Fibroblast of skin of back (primary cell): ENCODE measurements around the gene PPDPF.
A peak's percentile ranks its signal among the peaks of the same experiment; 100 is the strongest.
"Not testable (repeated sequence)": the region's sequence is repeated elsewhere in the genome, so short reads cannot be mapped to it uniquely, and the experiment has no call there.

Source experiments
- DNase-seq: peaks from one replicate; pipeline ENCODE4 v3.0.0-alpha.2; 2013

Gene PPDPF

GRCh38 chr20:63553251-63553932 is 32.8 kb downstream of the PPDPF start:
- DNase-seq: peak; percentile 68

DNA sequence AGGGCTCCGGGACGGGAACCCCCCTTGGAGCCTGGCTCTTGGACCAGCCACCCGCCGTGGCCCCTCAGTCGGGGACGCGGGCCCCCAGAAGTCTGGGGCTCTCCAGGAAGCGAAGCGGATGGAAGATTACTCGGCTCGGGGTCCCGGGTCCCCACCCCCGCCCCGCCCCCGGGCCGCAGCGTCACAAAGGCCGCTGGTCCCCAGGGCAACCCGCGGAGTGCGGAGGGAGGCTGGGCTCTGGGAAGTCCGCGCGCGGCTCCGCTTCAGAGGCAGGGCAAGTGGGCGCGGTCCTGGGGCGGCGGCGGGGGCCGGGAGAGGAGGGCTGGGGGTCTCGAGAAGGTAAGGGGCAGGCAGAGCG is 33.3 kb downstream of the PPDPF start, which contains the start of gene FNDC11:
Gene FNDC11 (plus strand): TSS at position 227 of the 358 bp plus-strand sequence. CDS start 1,505 bp downstream, outside the sequence.
- peak; percentile 28 for DNase-seq

DNA sequence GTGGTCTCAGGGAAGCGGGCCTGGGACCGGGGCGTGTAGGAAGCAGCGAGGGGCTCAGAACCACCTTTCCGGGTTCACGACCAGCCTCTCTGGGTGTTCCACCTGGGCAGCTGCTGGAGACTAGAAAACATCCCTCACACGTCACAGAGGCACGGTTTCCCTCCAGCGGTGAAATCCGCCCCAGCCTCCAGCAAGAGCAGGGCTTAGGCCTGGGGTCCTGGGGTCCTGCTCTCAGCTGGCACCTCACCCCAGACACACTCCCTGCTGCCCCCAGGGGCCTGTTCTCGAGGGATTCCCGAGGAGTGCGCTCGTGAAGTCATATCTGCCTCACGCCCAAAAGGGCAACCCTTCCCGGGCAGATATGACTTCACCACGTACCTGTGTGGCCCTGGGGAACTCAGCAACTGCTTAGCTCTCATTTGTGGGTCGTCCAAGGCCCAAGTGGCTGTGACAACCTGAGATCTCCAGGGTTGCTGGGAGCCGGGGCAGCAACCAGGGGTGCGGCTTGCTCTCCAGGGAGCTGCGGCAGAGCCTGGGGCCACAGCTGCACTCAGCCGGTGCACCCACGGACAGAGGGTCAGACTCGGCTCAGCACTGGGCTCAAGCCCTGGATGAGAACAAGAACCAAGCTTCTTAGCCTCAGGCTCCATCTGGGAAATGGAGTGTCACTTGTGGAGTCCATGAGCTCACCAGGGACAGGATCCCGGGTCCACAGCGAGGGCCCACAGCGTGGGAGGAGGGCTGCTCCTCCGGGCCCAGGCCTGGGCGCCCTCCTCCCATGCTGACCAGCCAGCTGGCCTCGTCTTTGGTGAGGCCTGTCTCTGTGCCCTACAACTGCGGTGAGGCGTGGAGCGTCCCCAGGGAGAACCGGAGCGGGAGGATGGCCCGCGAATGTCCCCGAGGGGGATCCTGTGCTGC is 34.1 kb downstream of the PPDPF start:
- no peak for DNase-seq

- DNase-seq: no peak
Observed at GRCh38 chr20:63555661-63556381, 35.3 kb downstream of the PPDPF start.

DNA sequence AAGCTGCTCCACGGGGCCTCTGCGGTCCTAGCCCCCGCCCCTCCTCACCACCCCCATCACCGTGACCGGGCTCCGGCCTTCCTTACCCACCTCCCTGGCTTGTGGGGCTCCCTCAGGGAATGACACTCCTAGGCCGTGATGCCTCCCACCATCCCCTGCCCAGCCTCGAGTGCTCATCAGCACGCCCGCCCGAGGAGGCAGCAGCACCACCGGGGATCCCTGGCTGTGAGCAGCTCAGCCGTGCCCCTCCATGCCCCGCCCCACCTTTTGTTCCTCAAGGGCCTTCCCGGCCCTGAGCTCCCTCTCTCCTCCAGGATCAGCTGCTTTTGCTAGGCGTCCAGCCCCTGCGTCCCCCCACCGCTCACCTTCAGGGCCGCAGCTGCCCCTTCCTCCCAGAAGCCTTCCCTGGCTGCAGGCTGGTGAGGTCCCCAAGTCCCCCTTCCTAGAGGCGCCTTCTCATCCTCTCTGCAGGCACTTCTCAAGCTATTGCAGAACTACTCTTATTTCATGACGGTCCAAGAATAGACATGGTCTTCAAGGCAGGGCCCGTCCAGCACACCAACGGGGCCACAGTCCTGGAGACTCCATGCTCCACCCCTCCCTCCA is 36.4 kb downstream of the PPDPF start:
- DNase-seq: no peak

DNA sequence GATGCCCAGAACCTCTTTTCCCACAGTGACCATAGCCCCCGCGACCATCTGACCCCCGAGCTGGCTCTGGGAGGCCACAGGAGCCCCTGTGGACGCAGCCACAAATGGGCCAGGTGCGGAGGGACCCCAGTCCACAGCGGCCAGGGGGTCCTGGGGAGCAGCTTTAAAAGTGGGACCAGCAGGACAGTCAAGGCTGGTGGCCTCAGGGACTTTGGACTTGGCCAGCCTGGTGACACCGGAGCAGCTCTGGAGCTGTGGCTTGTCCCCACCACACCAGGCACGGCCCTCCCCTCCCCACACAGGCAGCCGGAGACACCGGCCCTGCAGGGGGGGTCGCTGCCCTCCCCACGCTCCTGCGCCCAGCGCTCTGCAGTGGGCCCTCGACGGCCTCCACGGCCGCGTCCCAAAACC is 36.9 kb downstream of the PPDPF start:
- no peak for DNase-seq

- no peak for DNase-seq
Observed at GRCh38 chr20:63558804-63559484, 38.4 kb downstream of the PPDPF start.

DNA sequence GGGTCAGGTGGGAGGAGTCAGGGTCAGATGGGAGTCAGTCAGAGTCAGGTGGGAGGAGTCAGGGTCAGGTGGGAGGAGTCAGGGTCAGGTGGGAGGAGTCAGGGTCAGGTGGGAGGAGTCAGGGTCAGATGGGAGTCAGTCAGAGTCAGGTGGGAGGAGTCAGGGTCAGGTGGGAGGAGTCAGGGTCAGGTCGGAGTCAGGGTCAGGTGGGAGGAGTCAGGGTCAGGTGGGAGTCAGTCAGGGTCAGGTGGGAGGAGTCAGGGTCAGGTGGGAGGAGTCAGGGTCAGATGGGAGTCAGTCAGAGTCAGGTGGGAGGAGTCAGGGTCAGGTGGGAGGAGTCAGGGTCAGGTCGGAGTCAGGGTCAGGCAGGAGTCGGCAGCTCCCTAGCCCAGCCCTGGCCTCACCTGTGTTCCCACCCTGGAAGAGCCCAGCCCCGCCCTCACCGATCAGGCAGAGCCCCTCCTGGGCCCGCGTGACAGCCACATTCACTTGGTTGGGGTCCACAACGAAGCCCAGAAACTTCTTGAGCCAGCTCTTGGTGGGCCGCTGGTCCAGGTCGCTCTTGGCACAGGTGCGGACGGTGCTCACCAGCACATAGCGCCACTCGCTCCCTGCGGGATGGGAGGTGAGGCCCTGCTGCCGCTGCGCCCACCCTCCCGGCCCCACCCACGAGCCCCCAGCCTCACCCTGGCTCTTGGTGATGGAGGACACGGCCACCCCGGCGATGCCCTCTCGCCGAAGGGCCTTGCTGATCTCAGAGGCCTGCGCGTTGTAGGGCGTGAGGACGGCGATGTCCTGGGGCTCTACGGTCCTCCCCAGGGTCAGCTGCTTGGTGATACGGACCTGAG is 39.1 kb downstream of the PPDPF start:
- not testable (repeated sequence) for DNase-seq

- DNase-seq: no peak
Observed at GRCh38 chr20:63560333-63560805, 39.8 kb downstream of the PPDPF start.

- DNase-seq: no peak
Observed at GRCh38 chr20:63560856-63561609, 40.5 kb downstream of the PPDPF start.

DNA sequence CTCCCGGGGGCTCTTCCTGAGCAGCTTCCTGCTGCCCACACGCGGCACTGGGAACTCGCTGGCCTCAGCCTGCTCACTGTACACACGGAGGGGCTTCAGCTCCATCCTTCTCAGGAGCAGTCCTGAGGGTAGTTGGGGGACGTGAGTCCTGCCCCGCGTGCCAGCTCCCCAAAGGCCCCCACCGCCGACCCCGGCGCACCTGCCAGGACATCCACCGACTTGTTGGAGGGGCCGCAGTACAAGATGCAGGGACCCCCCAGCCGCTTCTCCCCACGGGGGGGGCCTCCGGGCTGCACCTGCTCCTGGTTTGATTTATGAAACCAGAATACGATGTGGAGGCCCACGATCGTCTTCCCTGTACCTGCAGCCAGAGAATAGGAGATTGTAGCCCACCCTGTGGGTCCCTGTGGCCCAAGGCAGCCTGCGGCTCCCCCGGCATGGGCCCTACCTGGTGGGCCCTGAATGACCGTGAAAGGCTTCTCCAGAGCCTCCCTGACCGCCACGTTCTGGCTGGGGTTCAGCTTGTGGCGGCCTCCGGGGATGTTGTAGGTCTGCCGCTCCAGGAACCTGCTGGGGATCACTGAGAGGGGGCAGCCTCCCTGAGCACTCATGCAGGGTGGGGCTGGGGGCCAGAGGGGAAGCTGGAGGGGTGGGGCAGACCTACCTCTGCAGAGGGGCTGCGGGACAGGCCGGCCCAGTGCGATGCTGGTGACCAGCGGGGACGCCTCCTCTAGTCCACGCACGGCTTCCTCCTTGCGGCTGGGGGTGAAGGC is 41.2 kb downstream of the PPDPF start:
- DNase-seq: no peak

DNA sequence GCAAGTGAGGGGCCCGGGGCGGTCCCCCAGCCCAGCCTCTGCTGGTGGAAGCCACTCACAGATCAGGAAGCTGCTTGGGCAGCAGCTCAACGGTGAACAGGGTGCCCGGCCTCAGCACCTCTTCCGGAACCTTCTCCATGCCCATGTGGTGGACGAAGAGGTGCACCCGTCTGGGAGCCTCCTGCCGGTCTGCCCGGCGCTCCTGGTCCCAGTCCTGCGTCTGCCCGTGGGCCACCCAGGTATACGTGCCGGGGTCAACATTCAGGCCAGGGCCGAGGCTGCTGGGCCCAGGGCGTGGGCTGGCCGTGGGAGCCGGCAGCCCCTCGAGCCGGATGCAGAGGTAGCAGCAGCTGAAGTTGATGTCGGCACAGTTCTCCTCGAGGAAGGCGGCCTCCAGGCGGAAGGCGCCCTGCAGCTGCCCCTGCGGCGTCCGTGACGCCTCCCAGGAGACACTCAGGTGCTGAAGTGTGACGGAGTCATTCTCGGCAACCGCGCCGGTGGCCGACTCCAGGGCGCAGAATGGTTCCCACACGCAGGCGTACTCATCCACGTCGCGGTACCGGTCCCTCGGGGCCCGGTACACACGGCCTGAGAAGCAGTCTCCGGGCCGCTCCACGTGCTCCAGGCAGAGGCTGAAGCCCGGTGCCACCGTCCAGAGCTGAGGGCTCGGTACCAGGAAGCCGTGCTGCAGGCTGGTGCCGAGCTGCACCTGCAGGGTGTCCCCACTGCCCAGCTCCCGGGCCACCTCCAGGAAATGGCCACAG is 42.1 kb downstream of the PPDPF start:
- DNase-seq: no peak

- DNase-seq: no peak
Observed at GRCh38 chr20:63563225-63563935, 42.8 kb downstream of the PPDPF start.

DNA sequence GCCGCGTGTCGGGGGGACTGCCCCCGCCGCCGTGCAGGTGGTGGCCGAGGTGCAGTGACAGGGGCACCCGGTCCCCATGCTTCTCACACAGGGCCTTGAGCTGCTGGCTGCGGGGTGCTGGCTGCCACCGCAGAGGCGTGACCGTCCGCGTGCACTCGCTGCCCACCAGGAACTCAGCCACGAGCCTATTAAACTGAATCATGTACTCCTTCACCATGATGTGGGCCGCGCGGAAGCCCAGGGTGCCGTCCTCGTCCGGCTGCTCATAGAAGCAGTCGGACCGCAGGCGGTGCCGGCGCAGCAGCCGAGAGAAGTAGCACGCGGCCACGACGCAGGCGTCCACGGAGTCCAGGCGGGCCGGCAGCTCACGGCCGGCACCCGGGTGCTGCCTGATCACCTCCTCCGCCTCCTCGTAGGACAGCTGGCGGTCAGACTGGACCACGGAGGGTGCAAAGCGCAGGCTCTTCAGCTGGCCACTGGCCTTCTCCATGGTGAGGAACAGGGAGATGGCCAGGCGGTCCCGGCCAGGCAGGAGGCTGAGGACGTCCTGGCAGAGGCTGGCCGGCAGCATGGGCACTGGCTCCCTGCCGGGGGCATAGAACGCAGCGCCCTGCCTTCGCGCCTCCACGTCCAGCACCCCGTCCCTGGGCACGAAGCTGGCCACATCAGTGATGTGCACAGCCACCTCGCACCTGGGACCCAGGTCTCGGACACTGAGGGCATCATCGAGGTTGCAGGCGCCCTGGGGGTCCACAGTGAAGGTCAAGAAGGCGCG is 43.7 kb downstream of the PPDPF start:
- no peak for DNase-seq

DNA sequence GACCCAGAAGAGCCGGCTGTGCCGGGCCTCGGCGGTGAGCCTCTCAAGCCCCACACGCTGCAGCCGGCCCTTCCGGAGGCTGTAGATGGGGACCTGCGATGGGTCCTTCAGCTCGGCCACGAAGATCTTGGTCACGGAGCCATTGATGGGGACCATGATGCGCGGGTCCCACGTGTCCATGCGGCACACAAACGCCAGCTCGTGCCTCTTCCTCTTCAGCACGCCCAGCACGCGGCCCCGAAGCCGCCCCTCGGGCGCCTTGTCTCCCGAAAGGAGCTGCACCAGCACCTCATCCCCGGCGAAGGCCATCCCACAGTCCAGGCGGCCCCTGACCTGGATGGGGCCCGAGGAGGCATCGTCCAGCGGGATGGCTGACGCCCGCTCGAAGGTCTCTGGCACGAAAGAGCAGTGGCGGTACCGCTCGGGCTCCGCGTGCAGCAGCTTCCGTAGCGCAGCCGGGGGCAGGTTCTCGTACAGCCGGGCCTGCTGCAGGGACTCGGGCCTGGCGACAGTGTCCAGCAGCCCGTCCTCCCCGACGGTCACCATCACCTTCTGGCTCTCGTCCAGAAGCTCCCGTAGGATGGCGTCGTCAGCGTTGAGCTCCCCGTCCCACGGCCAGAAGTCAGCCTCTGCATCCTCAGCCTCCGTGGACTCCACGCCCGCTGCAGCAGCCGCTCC is 44.6 kb downstream of the PPDPF start:
- no peak for DNase-seq

GRCh38 chr20:63565699-63566335 is 45.3 kb downstream of the PPDPF start:
- DNase-seq: no peak
